Cardiac muscle cell (in vitro differentiated cells and primary cell): ENCODE measurements around the gene CDKN2A. TPM values are rescaled to one million over a fixed set of nuclear protein-coding genes. Genes with fewer than 3 reads are reported as not detected.

Experiments used
- DNase-seq, 2 donors: peaks; one replicate each; pipeline versions ENCODE4 v3.0.0 to v3.0.0-alpha.2; 2010 to 2017; ENCODE audit warnings: low read depth in 1 of 2, low spot score in 1 of 2
- H3K27ac ChIP-seq: fragments of 200-600 bp; sonication (generic); 2 replicates; pipeline ENCODE4 v1.5.1; 2016
- H3K27me3 ChIP-seq: fragments of 200-600 bp; sonication (generic); 2 replicates; pipeline ENCODE4 v1.6.0; 2016; ENCODE audit warnings: control low read depth
- H3K36me3 ChIP-seq: fragments of 200-600 bp; sonication (generic); 2 replicates; pipeline ENCODE4 v1.5.1; 2016; ENCODE audit warnings: control low read depth
- H3K4me1 ChIP-seq: fragments of 200-600 bp; sonication (generic); 2 replicates; pipeline ENCODE4 v1.8.1; 2017; ENCODE audit warnings: low read depth, mild to moderate bottlenecking, mixed run types
- H3K4me3 ChIP-seq: fragments of 200-600 bp; sonication (generic); 2 replicates; pipeline ENCODE4 v1.5.1; 2016; ENCODE audit warnings: mild to moderate bottlenecking
- H3K9me3 ChIP-seq: fragments of 200-600 bp; sonication (generic); 2 replicates; pipeline ENCODE4 v1.5.1; 2017; ENCODE audit warnings: low read depth, mild to moderate bottlenecking, control low read depth
- polyA plus RNA-seq: library from polyadenylated mRNA; unstranded; fragments of >200 nt; fragmentation: Nextera tagmentation; extraction: Ambion mirVana; gene quantifications from 2 replicates; pipeline ENCODE4 v1.2.1, GENCODE V29; 2016
- total RNA-seq: library from RNA; depleted of rRNA; stranded (reverse); fragments of >200 nt; gene quantifications from 2 replicates; pipeline ENCODE4 v1.2.3, GENCODE V29; 2016
- TF ChIP-seq, protein P1 (sequence below): IDR thresholded peaks from 2 replicates; pipeline ENCODE4 v1.5.1; 2012; ENCODE audit warnings: low read depth, mild to moderate bottlenecking, low read length

Gene CDKN2A
- total and polyA plus RNA-seq, 2 experiments from 2014 or later = 0.27 TPM; not detected in 1

DNA sequence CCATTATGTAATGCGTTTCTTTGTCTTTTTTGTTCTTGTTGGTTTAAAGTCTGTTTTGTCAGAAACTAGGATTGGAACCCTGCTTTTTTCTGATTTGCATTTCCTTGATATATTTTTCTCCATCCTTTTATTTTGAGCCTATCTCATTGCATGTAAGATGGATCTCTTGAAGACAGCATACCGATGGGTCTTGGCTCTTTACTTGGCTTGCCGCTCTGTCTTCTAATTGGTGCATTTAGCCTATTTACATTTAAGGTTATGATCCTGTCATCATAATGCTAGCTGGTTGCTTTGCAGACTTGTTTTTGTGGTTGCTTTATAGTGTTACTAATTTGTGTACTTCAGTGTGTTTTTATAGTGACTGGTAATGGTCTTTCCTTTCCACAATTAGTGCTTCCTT, 28.2 kb upstream of the CDKN2A start:
- no peaks in the 10 kb centered on the region for H3K4me1 ChIP-seq
- H3K27me3 ChIP-seq = no peaks in the 10 kb centered on the region
- H3K27ac ChIP-seq = no peak overlapping the region
- TF ChIP-seq, protein P1, sequence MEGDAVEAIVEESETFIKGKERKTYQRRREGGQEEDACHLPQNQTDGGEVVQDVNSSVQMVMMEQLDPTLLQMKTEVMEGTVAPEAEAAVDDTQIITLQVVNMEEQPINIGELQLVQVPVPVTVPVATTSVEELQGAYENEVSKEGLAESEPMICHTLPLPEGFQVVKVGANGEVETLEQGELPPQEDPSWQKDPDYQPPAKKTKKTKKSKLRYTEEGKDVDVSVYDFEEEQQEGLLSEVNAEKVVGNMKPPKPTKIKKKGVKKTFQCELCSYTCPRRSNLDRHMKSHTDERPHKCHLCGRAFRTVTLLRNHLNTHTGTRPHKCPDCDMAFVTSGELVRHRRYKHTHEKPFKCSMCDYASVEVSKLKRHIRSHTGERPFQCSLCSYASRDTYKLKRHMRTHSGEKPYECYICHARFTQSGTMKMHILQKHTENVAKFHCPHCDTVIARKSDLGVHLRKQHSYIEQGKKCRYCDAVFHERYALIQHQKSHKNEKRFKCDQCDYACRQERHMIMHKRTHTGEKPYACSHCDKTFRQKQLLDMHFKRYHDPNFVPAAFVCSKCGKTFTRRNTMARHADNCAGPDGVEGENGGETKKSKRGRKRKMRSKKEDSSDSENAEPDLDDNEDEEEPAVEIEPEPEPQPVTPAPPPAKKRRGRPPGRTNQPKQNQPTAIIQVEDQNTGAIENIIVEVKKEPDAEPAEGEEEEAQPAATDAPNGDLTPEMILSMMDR = no peak
- H3K9me3 ChIP-seq = no peaks in the 10 kb centered on the region
- no peak for DNase-seq
- H3K4me3 ChIP-seq = no peak overlapping the region
- H3K36me3 ChIP-seq = no peaks in the 10 kb centered on the region

DNA sequence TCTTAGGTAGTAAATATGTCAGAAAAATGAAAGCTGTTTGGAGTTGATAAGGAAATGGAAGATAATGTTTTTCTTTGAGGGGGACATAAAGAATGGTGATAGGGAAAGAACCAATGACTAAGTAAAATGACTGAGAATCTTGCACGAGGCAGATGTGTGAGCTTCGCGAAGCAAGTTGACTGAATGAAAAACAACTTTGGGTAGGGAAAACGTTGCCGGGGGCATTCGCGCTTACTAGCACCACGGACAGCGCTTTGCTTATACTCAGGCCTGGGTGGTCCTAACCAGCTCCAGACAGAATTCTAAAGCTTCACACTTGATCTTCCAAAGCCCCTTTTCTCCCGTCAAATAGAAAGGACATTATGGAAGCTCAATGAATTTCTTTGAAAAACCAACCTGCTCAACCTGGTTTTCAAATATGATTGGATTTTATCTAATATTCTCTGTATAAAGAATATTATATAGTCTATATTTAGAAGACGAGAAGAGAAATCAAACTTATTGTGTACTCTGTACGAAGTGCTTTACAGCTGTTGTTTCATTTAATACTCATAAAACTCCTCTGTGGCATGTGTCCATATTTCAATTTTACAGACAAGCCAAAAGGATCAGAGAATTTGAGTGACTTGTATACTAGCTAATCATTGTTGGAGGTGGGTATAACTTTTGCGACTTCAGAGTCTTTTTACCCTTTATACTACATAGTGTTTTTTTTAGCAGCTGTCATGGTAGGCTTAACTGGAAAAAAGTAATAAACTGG, 16.9 kb upstream of the CDKN2A start:
- Histone ChIP-seq H3K9me3 (no peaks in the 10 kb centered on the region), H3K27ac (no peak overlapping the region), H3K27me3 (peaks cover 37% of the 10 kb centered on the region), H3K4me1 (no peaks in the 10 kb centered on the region), H3K36me3 (no peaks in the 10 kb centered on the region), H3K4me3 (no peak overlapping the region)
- TF ChIP-seq, protein P1 = no peak
- DNase-seq = peak; percentile 68 to 86

DNA sequence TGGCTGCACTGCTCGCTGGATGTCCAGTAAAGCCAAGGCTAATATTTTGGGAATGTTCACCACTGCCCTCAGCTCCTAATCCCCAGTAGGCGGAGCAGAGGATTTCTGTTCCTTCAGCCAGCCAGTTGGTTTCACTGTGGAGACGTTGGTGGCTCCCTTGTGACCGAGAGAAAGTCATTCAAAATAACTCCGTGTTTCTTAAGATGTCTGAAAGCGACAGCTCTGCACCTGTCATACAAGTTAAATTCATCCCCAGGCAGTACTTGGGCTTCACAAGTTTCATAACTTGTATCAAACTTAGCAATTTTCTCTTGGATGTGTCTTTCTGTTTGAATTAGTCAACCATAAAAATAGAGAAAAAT, 15.3 kb upstream of the CDKN2A start:
- Histone ChIP-seq H3K27ac (no peak overlapping the region), H3K9me3 (no peaks in the 10 kb centered on the region), H3K27me3 (peaks cover 53% of the 10 kb centered on the region), H3K4me3 (peak overlapping the region; percentile 51), H3K36me3 (no peaks in the 10 kb centered on the region), H3K4me1 (no peaks in the 10 kb centered on the region)
- DNase-seq = no peak
- TF ChIP-seq, protein P1 = peak; percentile 8

DNA sequence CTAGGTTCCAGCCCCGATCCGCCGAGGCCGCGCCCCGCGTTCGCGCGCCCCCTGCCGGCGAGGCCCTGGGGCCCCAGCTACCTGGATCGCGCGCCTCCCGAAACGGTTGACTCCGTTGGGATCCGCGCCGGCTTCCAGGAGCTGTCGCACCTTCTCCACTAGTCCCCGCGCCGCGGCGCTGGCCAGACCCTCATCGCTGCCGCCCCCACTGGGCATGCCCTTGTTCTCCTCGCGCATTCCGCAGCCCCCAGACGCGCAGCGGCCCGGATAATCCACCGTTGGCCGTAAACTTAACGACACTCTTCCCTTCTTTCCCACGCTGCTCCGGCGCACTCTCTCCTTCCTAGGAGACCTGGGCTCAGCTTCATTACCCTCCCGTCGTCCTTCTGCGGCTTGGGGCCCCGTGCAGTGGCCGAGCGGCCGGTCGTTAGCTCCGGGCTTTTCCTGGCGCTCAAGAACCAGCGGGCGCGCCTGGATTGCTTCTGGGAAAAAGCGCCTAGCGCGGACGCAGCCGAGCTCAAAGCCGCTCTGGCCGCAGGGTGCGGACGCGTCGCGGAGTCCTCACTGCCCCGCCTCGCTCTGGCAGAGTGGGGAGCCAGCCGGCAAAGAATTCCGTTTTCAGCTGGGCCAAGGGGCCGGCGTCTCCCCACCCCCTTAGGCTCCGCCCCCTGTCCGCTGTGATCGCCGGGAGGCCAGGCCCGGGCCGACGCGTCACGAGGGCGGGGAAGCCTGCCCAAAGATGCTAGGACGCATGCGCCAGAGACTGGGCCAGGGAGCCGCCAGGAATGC, 14.7 kb upstream of the CDKN2A start, which contains the start of gene CDKN2B:
TSS of gene CDKN2B (minus strand) at position 589 of the 789 bp plus-strand sequence. CDS start at position 237, 352 bp downstream.
- peak; percentile 96 to 98 for DNase-seq
- H3K27ac ChIP-seq = peak within 1 kb of the TSS; percentile 41
- peaks cover 58% of the 10 kb centered on the region for H3K27me3 ChIP-seq
- no peaks in the 10 kb centered on the region for H3K9me3 ChIP-seq
- TF ChIP-seq, protein P1 = peak; percentile 97
- peak within 1 kb of the TSS; percentile 51 for H3K4me3 ChIP-seq
- H3K4me1 ChIP-seq = no peaks in the 10 kb centered on the region
- no peaks in the 10 kb centered on the region for H3K36me3 ChIP-seq

DNA sequence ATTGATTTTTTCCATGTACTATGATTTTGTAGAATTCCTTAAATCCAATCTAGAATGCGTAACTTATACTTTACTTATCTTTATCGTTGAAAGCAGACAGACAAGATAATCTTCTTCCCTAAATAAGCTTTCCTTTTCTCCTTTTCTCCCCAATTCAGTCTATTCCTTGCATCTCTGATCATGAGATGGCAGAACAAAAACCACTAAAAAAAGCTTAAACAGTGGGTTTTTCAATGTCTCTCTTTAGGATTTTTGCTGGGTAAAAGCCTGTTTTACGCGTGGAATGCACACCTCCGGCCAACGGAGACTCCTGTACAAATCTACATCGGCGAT, 14.2 kb upstream of the CDKN2A start:
- H3K9me3 ChIP-seq = no peaks in the 10 kb centered on the region
- H3K4me1 ChIP-seq = no peaks in the 10 kb centered on the region
- no peaks in the 10 kb centered on the region for H3K36me3 ChIP-seq
- H3K4me3 ChIP-seq = peak overlapping the region; percentile 51
- H3K27ac ChIP-seq = no peak overlapping the region
- peaks cover 64% of the 10 kb centered on the region for H3K27me3 ChIP-seq
- TF ChIP-seq, protein P1 = no peak
- DNase-seq = no peak
